Progenitor cell of endocrine pancreas (in vitro differentiated cells): ENCODE data around the gene DSE. TPM values are rescaled to one million over a fixed set of nuclear protein-coding genes. Genes with fewer than 3 reads are reported as not detected.
A peak's percentile ranks its signal among the peaks of the same experiment; 100 is the strongest.

Source experiments
- DNase-seq: peaks from one replicate; pipeline ENCODE4 v3.0.0; 2021; ENCODE audit warnings: low spot score; ENCODE audit not compliant: unreplicated experiment
- H3K27ac Mint-ChIP-seq: 2 replicates; pipeline ENCODE4 v1.8.0; 2021; ENCODE audit warnings: mild to moderate bottlenecking, moderate library complexity, mixed read lengths
- H3K27me3 Mint-ChIP-seq: 2 replicates; pipeline ENCODE4 v1.8.0; 2021; ENCODE audit warnings: mixed read lengths
- H3K36me3 Mint-ChIP-seq: 2 replicates; pipeline ENCODE4 v1.8.0; 2022; ENCODE audit warnings: mixed read lengths; ENCODE audit not compliant: insufficient read depth
- H3K4me1 Mint-ChIP-seq: 2 replicates; pipeline ENCODE4 v1.8.0; 2021; ENCODE audit warnings: low read depth, mixed read lengths
- H3K4me3 Mint-ChIP-seq: 2 replicates; pipeline ENCODE4 v1.8.0; 2021; ENCODE audit warnings: low read depth, mild to moderate bottlenecking, moderate library complexity, mixed read lengths
- H3K9me3 Mint-ChIP-seq: 2 replicates; pipeline ENCODE4 v1.8.0; 2021; ENCODE audit warnings: low read depth, mixed read lengths
- CTCF ChIP-seq: fragments of 200-600 bp; sonication (generic); IDR thresholded peaks from one replicate; pipeline ENCODE4 v1.5.0; 2021; ENCODE audit warnings: antibody characterized with exemption, mild to moderate bottlenecking; ENCODE audit not compliant: unreplicated experiment
- total RNA-seq: library from RNA; stranded (reverse); gene quantifications from 2 replicates; pipeline ENCODE4 v1.2.1, GENCODE V29; 2021

Gene DSE
- total RNA-seq, 1 donor from 2014 or later = 20.4 TPM

DNA sequence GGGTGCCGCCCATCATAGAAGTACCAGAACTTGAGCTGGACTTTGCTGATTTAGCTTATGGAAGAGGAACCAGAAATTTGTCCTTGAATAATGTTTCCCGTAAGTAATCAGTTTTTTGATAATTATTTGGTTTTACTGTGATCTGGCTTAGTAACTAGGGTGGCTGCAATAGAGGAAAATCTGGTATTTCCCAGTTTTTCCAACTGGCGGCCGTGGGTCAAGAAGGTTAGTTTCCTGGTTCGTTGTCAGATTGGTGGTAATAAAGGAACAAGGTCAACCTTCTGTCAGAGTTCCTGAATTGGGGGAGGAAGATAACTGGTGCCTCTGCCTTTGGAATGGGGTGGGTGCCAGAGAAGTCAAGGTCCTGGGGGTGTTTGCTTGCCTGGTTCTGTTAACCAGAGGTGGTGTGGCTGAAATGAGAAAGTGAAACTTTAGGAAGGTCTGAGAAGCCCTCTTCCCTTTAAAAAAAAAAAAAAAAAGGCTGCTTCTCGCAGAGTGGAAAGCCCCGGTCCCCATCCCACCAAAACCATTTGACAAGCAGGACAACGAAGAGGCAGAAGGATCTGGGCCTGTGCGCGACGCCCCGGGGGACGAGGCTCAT, 90.7 kb downstream of the DSE start, which contains the start of gene CALHM6:
CALHM6 (plus strand) TSS at position 45 of the 601 bp plus-strand sequence; CDS start at position 600, 555 bp downstream.
- Mint-ChIP-seq H3K4me3 (peak within 1 kb of the TSS; percentile 61), H3K27me3 (peaks cover 65% of the 10 kb centered on the region), H3K27ac (peak within 1 kb of the TSS; percentile 42), H3K9me3 (no peaks in the 10 kb centered on the region), H3K4me1 (peaks cover 4% of the 10 kb centered on the region), H3K36me3 (no peaks in the 10 kb centered on the region)
- no peak for DNase-seq
- no peak for TF ChIP-seq CTCF

- Mint-ChIP-seq H3K27me3 (peaks cover 68% of the 10 kb centered on the region), H3K27ac (no peak overlapping the region), H3K4me1 (peaks cover 10% of the 10 kb centered on the region), H3K4me3 (peak overlapping the region; percentile 61), H3K9me3 (no peaks in the 10 kb centered on the region), H3K36me3 (no peaks in the 10 kb centered on the region)
- TF ChIP-seq CTCF = no peak
- DNase-seq = peak; percentile 34
Measured at GRCh38 chr6:116461932-116462885, 91.5 kb downstream of the DSE start.

DNA sequence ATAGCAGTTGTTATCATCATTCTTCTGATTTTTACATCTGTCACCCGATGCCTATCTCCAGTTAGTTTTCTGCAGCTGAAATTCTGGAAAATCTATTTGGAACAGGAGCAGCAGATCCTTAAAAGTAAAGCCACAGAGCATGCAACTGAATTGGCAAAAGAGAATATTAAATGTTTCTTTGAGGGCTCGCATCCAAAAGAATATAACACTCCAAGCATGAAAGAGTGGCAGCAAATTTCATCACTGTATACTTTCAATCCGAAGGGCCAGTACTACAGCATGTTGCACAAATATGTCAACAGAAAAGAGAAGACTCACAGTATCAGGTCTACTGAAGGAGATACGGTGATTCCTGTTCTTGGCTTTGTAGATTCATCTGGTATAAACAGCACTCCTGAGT, 92.6 kb downstream of the DSE start:
- Mint-ChIP-seq H3K27ac (no peak overlapping the region), H3K9me3 (no peaks in the 10 kb centered on the region), H3K4me1 (peaks cover 11% of the 10 kb centered on the region), H3K4me3 (no peak overlapping the region), H3K36me3 (no peaks in the 10 kb centered on the region), H3K27me3 (peaks cover 68% of the 10 kb centered on the region)
- no peak for TF ChIP-seq CTCF
- no peak for DNase-seq

DNA sequence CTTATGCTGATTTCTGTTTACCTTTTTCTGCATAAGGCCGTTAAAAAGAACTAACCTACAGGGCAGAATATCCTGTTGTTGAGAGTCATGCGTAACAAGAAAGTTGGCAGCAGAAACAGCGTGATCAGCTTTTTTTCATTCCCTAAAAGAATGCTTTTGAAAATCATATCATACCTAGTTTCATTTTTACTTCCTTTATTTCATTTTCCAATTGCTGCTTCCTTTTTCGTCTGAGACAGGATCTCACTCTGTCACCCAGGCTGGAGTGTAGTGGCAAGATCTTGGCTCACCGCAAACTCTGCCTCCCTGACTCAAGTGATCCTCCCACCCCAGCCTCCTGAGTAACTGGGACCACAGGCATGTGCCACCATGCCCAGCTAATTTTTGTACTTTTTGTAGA, 94.5 kb downstream of the DSE start:
- Mint-ChIP-seq H3K27me3 (peaks cover 51% of the 10 kb centered on the region), H3K4me1 (peaks cover 11% of the 10 kb centered on the region), H3K27ac (no peak overlapping the region), H3K36me3 (no peaks in the 10 kb centered on the region), H3K9me3 (peaks cover 2% of the 10 kb centered on the region), H3K4me3 (no peak overlapping the region)
- DNase-seq = no peak
- TF ChIP-seq CTCF = no peak

DNA sequence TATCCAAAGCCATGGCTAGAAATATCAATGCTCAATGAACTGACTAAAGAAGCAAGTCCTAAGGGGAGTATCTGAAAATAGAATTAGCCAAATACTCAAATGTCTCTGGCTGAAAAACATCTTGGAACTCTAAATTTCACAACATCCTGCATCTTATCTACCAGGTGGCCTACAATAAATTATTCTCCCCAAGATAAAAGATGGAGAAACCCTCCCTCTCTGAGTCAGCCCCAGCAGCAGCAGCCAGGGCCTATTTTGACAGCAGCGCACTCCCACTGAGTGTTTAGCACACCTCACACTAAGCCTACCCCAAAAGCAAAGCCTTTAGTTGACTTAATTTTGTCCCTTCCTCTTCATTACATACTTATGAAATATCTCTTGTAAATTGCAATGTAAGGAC, 96.3 kb downstream of the DSE start:
- TF ChIP-seq CTCF = no peak
- H3K27ac Mint-ChIP-seq = no peak overlapping the region
- H3K9me3 Mint-ChIP-seq = peaks cover 2% of the 10 kb centered on the region
- peaks cover 11% of the 10 kb centered on the region for H3K4me1 Mint-ChIP-seq
- H3K4me3 Mint-ChIP-seq = no peak overlapping the region
- no peaks in the 10 kb centered on the region for H3K36me3 Mint-ChIP-seq
- DNase-seq = no peak
- H3K27me3 Mint-ChIP-seq = peaks cover 34% of the 10 kb centered on the region
